Type B pancreatic cell (in vitro differentiated cells): ENCODE results near the gene EGFR. TPM values are rescaled to one million over a fixed set of nuclear protein-coding genes. Genes with fewer than 3 reads are reported as not detected.

Experiments
- DNase-seq: peaks from one replicate; pipeline ENCODE4 v3.0.0; 2021; ENCODE audit warnings: mixed read lengths; ENCODE audit not compliant: unreplicated experiment; ENCODE audit errors: extremely low spot score
- H3K27ac Mint-ChIP-seq: 2 replicates; pipeline ENCODE4 v1.8.0; 2021; ENCODE audit warnings: mild to moderate bottlenecking, mixed read lengths
- H3K27me3 Mint-ChIP-seq: 2 replicates; pipeline ENCODE4 v1.8.0; 2021; ENCODE audit warnings: mixed read lengths
- H3K36me3 Mint-ChIP-seq: 2 replicates; pipeline ENCODE4 v1.8.0; 2021; ENCODE audit warnings: mixed read lengths
- H3K4me1 Mint-ChIP-seq: one replicate; pipeline ENCODE4 v1.8.0; 2021; ENCODE audit warnings: mixed read lengths; ENCODE audit not compliant: unreplicated experiment
- H3K4me3 Mint-ChIP-seq: 2 replicates; pipeline ENCODE4 v1.8.0; 2021; ENCODE audit warnings: mild to moderate bottlenecking, mixed read lengths
- H3K9me3 Mint-ChIP-seq: 2 replicates; pipeline ENCODE4 v1.8.0; 2021; ENCODE audit warnings: mixed read lengths
- total RNA-seq: library from RNA; stranded (reverse); gene quantifications from 2 replicates; pipeline ENCODE4 v1.2.1, GENCODE V29; 2021; ENCODE audit warnings: low replicate concordance
- TF ChIP-seq, protein P1 (sequence below): fragments of 200-600 bp; sonication (generic); conservative IDR thresholded peaks from 2 replicates; pipeline ENCODE4 v1.5.0; 2021; ENCODE audit warnings: antibody characterized with exemption, mild to moderate bottlenecking

EGFR gene
- total RNA-seq, 1 donor from 2014 or later = 44.6 TPM

DNA sequence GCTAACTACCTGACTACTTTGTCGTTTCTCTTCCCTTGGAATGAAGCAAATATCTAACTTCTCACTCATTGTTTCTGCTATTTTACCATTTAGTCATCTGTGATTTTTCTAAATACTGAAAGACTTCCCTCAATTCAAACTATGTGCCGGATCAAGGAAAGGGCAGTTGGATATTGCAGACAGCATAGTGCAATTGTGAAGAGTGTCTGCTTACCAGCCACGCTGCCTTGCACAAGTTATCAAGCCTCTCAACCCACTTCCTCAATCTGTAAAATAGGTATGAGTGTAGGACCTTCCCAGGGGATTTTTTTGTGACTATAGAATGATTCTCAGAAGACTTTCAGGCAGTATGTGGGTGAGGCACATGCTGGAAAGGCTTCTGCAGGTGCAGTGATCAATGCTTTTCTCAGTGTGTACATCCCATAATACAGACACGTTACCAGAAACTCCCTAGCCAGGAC is 54.3 kb downstream of the EGFR start:
- peak overlapping the region; percentile 92 for H3K27ac Mint-ChIP-seq
- no peaks in the 10 kb centered on the region for H3K9me3 Mint-ChIP-seq
- TF ChIP-seq, protein P1, sequence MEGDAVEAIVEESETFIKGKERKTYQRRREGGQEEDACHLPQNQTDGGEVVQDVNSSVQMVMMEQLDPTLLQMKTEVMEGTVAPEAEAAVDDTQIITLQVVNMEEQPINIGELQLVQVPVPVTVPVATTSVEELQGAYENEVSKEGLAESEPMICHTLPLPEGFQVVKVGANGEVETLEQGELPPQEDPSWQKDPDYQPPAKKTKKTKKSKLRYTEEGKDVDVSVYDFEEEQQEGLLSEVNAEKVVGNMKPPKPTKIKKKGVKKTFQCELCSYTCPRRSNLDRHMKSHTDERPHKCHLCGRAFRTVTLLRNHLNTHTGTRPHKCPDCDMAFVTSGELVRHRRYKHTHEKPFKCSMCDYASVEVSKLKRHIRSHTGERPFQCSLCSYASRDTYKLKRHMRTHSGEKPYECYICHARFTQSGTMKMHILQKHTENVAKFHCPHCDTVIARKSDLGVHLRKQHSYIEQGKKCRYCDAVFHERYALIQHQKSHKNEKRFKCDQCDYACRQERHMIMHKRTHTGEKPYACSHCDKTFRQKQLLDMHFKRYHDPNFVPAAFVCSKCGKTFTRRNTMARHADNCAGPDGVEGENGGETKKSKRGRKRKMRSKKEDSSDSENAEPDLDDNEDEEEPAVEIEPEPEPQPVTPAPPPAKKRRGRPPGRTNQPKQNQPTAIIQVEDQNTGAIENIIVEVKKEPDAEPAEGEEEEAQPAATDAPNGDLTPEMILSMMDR = no peak
- H3K4me1 Mint-ChIP-seq = peaks cover 46% of the 10 kb centered on the region
- H3K4me3 Mint-ChIP-seq = no peak overlapping the region
- DNase-seq = no peak
- peaks cover 12% of the 10 kb centered on the region for H3K36me3 Mint-ChIP-seq
- H3K27me3 Mint-ChIP-seq = no peaks in the 10 kb centered on the region

DNA sequence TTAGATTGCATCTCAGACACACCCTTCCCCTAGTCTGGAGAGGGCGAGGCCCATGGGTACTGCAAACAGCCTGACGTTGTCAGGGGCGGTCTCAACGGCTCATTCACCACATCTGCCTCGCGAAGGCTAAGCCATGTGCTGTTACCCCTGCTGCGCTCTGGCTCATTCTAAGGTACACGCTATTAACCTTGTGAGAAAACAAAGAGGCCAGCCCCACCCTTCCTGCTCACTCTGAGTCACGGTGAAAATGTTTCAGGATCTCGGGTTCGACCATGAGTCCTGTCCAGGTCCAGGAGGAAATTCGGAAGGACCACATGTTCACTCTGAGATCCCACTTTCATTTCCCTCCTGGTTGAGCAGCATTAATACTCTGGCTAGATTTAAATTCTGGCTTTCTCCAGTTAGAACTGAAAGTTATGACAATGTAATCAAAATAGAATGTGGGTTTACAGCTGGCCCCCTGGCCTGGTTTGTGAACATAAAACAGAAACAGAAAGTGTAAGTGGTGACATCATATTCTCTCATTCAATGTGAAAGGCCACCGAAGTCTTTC is 55.2 kb downstream of the EGFR start:
- Mint-ChIP-seq H3K27ac (peak overlapping the region; percentile 92), H3K9me3 (no peaks in the 10 kb centered on the region), H3K4me3 (peak overlapping the region; percentile 23), H3K36me3 (peaks cover 12% of the 10 kb centered on the region), H3K27me3 (no peaks in the 10 kb centered on the region), H3K4me1 (peaks cover 41% of the 10 kb centered on the region)
- TF ChIP-seq, protein P1 = no peak
- DNase-seq = no peak

- Mint-ChIP-seq H3K4me1 (peaks cover 34% of the 10 kb centered on the region), H3K9me3 (no peaks in the 10 kb centered on the region), H3K27me3 (no peaks in the 10 kb centered on the region), H3K36me3 (peaks cover 8% of the 10 kb centered on the region), H3K27ac (no peak overlapping the region), H3K4me3 (no peak overlapping the region)
- DNase-seq = no peak
- TF ChIP-seq, protein P1 = no peak
Observed at GRCh38 chr7:55075464-55076021, 56.7 kb downstream of the EGFR start.

- H3K4me1 Mint-ChIP-seq = peaks cover 48% of the 10 kb centered on the region
Observed at GRCh38 chr7:55077561-55078410, 59.0 kb downstream of the EGFR start.

More at GRCh38 chr7:55077561-55078410, 59.0 kb downstream of the EGFR start:
- Mint-ChIP-seq H3K27me3 (no peaks in the 10 kb centered on the region), H3K9me3 (no peaks in the 10 kb centered on the region), H3K27ac (peak overlapping the region; percentile 82), H3K36me3 (peaks cover 8% of the 10 kb centered on the region), H3K4me3 (peak overlapping the region; percentile 55)
- DNase-seq = no peak
- TF ChIP-seq, protein P1 = no peak
